NCI-H748 treated with DMSO at 0.1 percent for 48 hours (cell line): ENCODE data around the gene NUP210.
"Not testable (repeated sequence)": the region's sequence is repeated elsewhere in the genome, so short reads cannot be mapped to it uniquely, and the experiment has no call there.

ENCODE experiments used
- DNase-seq: peaks from one replicate; lab custom pipeline; 2025; lab: John Stamatoyannopoulos, UW

Gene NUP210

GRCh38 chr3:13429631-13430291 is 9.6 kb upstream of the NUP210 start:
- no peak for DNase-seq

- not testable (repeated sequence) for DNase-seq
Measured at GRCh38 chr3:13428678-13429077, 8.6 kb upstream of the NUP210 start.

- DNase-seq = no peak
Measured at GRCh38 chr3:13427662-13428603, 7.8 kb upstream of the NUP210 start.

- DNase-seq = no peak
Measured at GRCh38 chr3:13426591-13426990, 6.5 kb upstream of the NUP210 start.

- DNase-seq = no peak
Measured at GRCh38 chr3:13425689-13426088, 5.6 kb upstream of the NUP210 start.

GRCh38 chr3:13424865-13425617 is 4.9 kb upstream of the NUP210 start:
- DNase-seq = no peak

- no peak for DNase-seq
Measured at GRCh38 chr3:13424141-13424844, 4.2 kb upstream of the NUP210 start.

- no peak for DNase-seq
Measured at GRCh38 chr3:13420831-13421765, 976 bp upstream of the NUP210 start.

GRCh38 chr3:13419505-13420044 is 547 bp downstream of the NUP210 start:
- peak; percentile 7 for DNase-seq

GRCh38 chr3:13417166-13417947 is 2.8 kb downstream of the NUP210 start:
- DNase-seq = no peak

GRCh38 chr3:13415997-13416793 is 3.9 kb downstream of the NUP210 start:
- DNase-seq = no peak

- DNase-seq = no peak
Measured at GRCh38 chr3:13415236-13415986, 4.7 kb downstream of the NUP210 start.

- DNase-seq = no peak
Measured at GRCh38 chr3:13414040-13414729, 5.9 kb downstream of the NUP210 start.

- no peak for DNase-seq
Measured at GRCh38 chr3:13411186-13411860, 8.8 kb downstream of the NUP210 start.

- no peak for DNase-seq
Measured at GRCh38 chr3:13408890-13409289, 11.2 kb downstream of the NUP210 start.

GRCh38 chr3:13407926-13408325 is 12.2 kb downstream of the NUP210 start:
- DNase-seq = no peak

- no peak for DNase-seq
Measured at GRCh38 chr3:13407475-13407874, 12.6 kb downstream of the NUP210 start.
